NOMO-1 treated with DMSO at 0.1 percent for 48 hours (cell line): ENCODE data around the gene LSAMP.
A peak's percentile ranks its signal among the peaks of the same experiment; 100 is the strongest.
"Not testable (repeated sequence)": the region's sequence is repeated elsewhere in the genome, so short reads cannot be mapped to it uniquely, and the experiment has no call there.

ENCODE experiments used
- DNase-seq: peaks from one replicate; lab custom pipeline; 2025; ENCODE audit not compliant: unreplicated experiment; lab: John Stamatoyannopoulos, UW

Gene LSAMP

GRCh38 chr3:115819785-115820384, 625.4 kb downstream of the LSAMP start:
- DNase-seq, result peak; percentile 64

GRCh38 chr3:115814778-115815380, 630.4 kb downstream of the LSAMP start:
- peak; percentile 22 for DNase-seq

GRCh38 chr3:115814006-115814405, 631.3 kb downstream of the LSAMP start:
- no peak for DNase-seq

- no peak for DNase-seq
Measured at GRCh38 chr3:115808816-115809215, 636.5 kb downstream of the LSAMP start.

- no peak for DNase-seq
Measured at GRCh38 chr3:115808244-115808643, 637.0 kb downstream of the LSAMP start.

GRCh38 chr3:115806501-115806900, 638.8 kb downstream of the LSAMP start:
- DNase-seq, result no peak

- no peak for DNase-seq
Measured at GRCh38 chr3:115805520-115805919, 639.8 kb downstream of the LSAMP start.

GRCh38 chr3:115804713-115805119, 640.6 kb downstream of the LSAMP start:
- no peak for DNase-seq

- no peak for DNase-seq
Measured at GRCh38 chr3:115804200-115804599, 641.1 kb downstream of the LSAMP start.

GRCh38 chr3:115803661-115804060, 641.6 kb downstream of the LSAMP start:
- DNase-seq, result no peak

- DNase-seq, result no peak
Measured at GRCh38 chr3:115800489-115801075, 644.7 kb downstream of the LSAMP start.

GRCh38 chr3:115800065-115800464, 645.2 kb downstream of the LSAMP start:
- not testable (repeated sequence) for DNase-seq

GRCh38 chr3:115792206-115792955, 652.9 kb downstream of the LSAMP start:
- DNase-seq, result no peak

- DNase-seq, result not testable (repeated sequence)
Measured at GRCh38 chr3:115791271-115792153, 653.8 kb downstream of the LSAMP start.

GRCh38 chr3:115790759-115791158, 654.5 kb downstream of the LSAMP start:
- peak; percentile 14 for DNase-seq

GRCh38 chr3:115789481-115789880, 655.8 kb downstream of the LSAMP start:
- no peak for DNase-seq

- no peak for DNase-seq
Measured at GRCh38 chr3:115788921-115789470, 656.3 kb downstream of the LSAMP start.

GRCh38 chr3:115787818-115788217, 657.5 kb downstream of the LSAMP start:
- DNase-seq, result no peak

GRCh38 chr3:115785782-115786181, 659.5 kb downstream of the LSAMP start:
- DNase-seq, result no peak

- DNase-seq, result no peak
Measured at GRCh38 chr3:115784739-115785536, 660.3 kb downstream of the LSAMP start.
